NCI-H1105 (cell line): Measurements from ENCODE around the gene TBC1D2.

Experiments
- DNase-seq: peaks from one replicate; lab custom pipeline; 2025; lab: John Stamatoyannopoulos, UW

TBC1D2 gene

DNA sequence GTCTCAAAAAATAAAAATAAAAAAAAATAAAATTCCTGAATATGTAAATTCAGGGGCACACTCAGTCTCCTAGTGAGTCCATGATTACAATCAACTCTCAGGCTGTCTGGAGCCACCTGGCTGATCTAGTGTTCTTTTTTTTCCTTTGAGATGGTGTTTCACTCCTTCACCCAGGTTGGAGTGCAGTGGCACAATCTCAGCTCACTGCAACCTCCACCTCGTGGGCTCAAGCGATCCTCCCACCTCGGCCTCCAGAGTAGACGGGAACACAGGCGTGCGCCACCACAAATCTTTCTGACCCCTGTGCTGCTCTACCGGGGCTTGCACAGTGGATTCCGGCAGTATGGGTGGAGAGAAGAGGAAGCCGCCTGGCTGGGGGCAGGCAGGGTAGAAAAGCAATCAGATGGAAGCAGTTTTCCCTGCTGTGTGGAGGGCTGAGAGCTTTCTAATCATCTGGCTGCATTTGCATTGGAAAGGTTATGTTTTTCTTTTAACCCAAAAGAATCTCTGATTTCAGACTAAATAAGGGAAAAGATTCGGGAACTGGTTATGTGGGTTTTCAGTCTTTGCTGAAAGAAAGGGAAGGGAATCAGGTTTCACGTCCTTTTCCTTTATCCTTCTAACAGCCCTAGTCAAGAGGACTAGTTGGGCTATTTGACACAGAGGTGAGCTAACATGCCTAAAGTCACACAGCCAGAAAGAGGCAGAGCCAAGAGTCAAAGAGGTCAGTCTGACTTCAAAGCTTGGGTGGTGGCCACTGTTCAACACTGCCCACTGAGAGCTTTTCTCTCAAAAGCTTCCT is 36.7 kb downstream of the TBC1D2 start:
- DNase-seq = no peak

DNA sequence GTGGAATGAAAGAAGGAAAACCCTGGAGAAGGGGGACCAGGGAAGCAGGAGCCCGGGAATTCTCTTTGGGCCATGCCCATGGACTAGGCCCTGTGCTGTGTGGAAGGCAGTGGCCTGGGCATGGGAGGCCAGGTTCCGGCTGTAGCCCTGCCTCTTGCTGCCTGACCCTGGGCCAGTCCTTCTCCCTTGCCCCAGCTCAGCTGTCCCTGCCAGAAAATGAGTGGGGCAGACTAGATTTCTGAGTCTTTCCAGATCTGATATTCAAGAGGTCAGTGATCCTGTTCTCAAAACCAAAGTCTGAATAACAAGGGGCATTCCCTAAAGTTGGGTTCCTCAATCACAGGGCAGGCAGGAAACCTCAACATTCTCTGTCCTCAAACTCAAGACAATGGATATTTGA is 38.2 kb downstream of the TBC1D2 start:
- DNase-seq = no peak

DNA sequence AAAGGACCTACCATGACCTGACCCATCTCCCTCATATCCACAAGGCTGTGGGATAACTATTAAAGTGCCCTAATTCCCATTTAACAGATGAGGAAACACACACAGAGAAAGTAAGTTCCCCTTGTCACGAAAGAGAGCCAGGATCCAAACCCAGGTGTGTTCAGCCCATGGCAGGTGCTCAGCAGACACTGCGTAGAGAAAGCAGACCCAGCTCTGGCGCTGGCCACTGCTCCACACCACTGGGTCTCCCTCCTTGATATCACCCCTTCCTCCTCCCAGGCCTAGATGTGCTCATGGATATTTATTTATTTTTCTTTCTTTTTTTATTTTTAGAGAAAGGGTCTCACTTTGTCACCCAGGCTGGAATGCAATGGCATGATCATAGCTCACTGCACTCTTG is 39.1 kb downstream of the TBC1D2 start:
- DNase-seq = no peak

DNA sequence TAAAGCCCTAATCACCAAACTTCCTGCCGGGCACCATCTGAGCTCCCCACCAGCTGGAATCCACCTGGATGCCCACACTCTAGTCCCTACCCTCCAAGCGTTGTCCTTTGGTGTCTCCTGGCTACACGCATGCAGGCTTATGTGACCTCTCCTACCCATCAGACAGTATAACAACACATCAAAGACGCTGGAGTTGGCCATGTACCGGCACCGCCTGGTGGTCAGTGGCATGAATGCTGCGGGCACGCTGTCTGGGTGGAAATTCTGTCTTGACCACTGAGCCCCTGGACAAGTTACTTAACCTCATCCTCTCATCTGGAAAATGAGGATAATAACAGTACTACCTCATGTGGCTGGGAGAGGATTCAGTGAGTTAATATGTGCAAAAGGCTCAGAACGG is 39.6 kb downstream of the TBC1D2 start:
- DNase-seq = no peak

DNA sequence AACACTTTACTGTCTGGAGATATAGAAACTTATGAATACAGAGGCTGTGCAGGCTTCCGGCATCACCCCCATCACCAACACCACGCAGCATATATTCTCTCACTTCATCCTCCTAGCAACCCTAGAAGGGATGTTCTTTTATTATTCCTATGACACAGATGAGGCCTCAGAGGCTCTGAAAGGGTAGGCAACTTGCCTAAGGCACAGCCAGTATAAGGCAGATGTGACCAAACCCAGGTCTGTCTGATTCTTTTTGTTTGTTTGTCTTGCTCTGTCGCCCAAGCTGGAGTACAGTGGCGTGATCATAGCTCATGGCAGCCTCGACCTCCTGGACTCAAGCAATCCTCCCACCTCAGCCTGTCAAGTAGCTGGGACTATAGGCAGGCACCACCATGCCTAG is 40.2 kb downstream of the TBC1D2 start:
- no peak for DNase-seq

DNA sequence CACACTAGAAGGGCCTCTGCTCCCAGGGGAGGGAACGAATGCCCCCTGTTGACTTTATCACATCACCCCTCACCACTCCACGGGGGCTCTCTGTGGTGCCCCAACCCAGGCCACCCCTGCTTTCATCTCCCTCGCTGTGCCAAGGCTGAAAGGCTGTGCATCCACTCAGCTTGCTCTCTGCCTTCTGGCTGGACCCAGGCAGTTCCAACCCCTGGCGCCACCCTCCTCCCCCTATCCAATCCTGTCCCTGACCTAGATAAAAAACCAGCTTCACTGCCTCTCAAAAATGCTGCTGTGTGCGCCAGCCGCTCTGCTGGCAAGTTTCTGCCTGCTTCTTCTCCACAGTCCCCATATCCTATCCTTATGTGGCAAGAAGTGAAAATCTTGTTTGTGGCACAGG is 40.6 kb downstream of the TBC1D2 start:
- DNase-seq = no peak

DNA sequence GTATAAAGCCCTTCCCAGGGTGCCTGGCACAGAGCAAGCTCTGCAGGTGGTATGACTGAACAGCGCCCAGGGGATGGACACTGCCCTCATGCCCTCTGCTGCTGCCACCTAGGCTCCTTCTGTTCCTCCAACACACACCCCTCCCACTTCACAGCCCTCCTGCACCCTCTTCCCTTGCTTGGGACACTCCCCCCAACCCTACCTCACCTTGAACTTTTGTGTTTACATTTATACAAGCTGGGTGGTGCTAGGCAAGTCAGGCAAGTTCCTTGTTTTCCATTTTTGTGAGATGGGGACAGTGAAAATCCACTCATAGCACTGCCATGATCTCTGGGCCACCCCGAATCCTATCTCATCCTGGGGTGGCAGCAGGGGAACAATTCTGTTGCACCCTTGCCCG is 44.2 kb downstream of the TBC1D2 start:
- no peak for DNase-seq

DNA sequence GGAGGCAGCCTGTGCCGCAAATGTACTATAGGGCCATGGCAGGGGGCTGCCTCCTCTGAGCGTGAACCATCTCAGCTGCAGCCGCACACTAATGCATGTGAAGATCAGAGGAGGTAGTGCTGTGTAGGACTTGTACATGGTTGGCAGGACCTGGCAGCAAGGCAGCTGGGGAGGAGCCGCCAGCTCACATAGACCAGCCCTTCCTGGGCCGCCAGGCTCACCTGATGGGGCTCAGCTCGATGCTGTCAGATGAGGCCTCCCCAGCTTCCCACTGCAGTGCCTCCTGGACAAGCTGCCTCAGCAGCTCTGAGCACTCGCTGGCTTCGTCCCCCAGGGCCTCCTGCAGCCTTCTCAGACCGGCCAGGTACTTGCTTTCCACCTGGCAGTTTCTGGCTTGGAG is 45.0 kb downstream of the TBC1D2 start:
- DNase-seq = no peak

DNA sequence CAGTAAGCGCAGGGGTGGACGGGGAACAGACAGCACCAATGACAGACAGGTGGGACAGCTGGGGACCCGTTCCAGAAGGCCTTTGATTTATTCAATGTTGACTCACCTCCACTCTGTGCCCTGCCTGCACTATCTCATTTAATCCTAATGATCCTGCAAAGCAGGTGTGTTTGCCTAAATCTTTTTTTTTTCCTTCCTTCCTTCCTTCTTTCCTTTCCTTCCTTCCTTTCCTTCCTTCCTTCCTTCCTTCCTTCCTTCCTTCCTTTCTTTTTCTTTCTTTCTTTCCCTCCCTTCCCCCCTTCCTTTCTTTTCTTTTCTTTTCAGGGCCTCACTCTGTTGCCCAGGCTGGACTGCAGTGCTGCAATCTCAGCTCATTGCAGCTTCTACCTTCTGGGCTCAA is 45.9 kb downstream of the TBC1D2 start:
- no peak for DNase-seq

DNA sequence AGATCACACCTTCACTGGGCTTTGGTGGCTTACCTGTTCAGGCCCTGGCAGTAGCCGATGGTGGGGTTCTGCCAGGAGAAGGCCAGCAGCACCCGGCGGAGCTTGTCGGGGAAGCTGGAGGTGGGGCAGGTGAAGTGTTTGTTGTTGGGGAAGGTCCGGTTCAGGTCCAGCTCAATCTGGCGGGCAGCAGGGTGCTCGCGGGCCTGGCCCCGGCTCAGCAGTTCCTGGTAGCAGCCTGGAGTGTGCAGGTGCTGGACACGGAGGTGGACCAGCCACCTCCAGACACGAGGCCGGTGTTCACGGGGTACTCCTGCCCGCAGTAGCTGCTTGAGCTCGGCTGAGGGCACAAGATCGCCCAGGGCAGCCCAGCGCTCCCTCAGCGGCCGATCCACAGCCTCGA is 46.8 kb downstream of the TBC1D2 start:
- DNase-seq = no peak

DNA sequence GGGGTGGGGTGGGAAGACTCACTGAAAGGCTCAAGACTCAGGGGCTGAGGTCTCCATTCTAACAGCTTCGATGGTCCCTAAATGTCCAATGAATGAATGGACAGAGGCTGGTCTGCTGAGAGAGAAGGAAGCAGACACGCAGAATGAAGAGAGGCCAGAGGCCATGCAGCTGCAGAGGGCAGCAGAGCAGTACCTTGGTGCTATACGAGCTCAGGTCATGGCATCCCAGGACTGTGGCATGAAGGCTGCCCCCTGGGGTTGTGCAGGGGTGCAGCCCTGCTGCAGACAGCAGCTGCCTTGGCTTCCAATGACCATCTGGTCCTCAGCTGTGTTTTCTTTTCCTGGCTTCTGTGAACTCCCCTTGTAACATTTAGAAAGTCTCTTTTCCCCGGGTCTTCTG is 47.8 kb downstream of the TBC1D2 start:
- DNase-seq = no peak

DNA sequence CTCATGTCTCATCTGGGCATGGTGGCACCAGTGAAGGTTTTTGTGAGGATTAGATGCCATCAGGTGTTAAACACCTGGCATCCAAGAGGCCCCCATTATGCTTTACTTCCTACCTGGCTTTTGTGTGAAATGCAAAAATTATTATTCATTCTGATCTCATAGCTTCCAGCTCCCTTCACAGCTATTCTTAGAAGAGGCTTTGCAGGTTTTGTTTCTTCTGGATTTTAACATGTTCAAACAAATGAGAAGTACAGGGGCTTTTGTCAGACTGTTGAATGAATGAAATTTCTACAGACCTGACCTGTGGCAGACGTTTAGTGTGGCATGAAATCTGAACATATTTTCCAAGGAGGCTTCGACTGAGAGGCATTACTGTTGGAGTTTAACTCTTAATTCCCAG is 48.7 kb downstream of the TBC1D2 start:
- no peak for DNase-seq

DNA sequence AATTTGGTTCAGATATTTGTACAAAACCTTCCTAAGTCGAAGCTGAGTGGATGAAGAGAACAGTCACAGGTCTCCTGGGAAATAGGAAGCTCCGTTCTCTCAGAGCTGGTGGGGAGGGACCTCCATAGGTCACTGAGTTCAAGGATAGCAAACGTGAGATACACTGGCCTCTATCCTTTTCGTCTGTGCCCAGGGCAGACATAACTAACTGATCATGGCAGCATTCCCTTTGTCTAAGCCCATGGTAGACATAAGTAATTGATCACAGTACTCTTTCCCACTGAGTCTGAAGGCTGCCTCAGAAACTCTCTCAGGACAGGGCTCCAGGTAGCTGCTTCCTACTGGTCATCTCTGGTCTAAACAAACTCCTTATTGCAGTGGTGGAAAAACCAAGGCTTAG is 50.8 kb downstream of the TBC1D2 start:
- no peak for DNase-seq

DNA sequence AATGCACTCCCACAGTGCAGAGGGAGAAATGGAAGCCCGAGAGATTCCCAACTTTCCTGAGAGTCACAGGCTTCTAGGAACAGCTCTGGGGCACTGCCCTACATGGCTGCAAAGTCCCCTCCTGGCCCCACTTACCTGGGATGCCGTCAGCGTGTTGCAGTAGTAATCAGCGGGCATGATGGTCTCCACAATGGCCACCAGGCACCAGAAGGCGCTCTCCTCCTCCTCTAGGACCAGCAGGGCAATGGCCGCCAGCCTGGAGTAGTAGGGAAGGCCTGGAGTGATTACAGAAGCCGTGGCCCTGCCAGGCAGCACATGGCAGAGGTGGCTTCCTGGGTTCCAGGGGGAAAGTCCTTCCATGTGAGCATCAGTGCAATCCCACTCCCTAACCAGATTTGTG is 52.3 kb downstream of the TBC1D2 start:
- DNase-seq = no peak

DNA sequence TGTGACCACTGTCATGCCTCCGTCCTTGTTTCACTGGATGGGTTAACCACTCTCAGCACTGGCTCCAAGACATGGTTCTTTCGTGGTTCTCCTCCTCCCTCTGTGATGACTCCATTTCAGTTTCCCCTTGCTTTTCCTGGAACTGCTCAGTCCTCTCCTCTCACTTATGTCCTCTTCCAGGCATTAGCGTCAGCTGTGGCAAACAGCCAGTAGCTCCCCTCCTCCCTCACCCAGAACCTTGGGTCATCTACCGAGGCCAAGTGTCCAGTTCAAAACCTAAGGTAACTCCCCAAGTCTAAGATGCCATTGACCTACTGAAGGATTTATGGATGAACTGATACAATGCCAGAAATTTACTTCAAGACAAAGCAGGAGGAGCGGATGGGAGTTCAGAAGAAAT is 53.2 kb downstream of the TBC1D2 start:
- no peak for DNase-seq

DNA sequence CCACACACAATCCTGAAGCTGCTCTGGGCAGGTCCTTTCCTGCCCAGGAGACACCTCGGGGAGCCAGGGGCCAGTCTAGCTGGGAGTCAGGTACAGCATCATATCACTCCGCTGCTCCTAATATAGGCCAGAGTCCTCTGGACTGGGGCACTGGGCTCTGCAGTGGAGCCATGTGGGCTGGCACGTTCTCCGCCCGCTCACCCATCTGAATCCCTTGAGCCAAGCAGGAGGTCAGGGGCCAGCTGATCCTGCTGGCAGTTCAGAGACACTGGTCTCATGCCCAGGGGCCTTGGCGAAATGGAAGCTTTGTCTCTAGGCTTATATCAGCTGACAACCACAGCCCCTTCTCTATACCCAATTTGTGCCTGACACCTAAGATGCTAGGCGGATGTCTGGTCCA is 53.7 kb downstream of the TBC1D2 start:
- no peak for DNase-seq

DNA sequence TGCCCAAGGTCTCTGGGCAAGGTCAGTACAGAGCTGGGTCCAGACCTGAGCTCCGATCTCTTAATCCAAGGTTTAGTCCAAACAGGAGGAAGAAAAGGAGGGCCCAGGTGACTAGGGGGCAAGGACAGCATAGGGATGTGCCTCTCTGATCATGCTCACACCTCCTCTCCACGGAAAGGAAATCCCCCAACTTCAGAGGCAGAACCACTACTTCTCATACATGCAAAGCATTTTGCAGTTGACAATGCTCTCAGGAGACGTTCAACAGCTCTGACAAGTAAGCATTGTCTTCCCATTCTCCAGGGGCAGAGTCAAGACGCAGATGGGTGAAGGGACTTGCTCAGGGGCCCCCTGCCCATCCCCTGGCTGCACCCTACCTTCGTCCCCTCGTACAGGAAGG is 54.3 kb downstream of the TBC1D2 start:
- no peak for DNase-seq

DNA sequence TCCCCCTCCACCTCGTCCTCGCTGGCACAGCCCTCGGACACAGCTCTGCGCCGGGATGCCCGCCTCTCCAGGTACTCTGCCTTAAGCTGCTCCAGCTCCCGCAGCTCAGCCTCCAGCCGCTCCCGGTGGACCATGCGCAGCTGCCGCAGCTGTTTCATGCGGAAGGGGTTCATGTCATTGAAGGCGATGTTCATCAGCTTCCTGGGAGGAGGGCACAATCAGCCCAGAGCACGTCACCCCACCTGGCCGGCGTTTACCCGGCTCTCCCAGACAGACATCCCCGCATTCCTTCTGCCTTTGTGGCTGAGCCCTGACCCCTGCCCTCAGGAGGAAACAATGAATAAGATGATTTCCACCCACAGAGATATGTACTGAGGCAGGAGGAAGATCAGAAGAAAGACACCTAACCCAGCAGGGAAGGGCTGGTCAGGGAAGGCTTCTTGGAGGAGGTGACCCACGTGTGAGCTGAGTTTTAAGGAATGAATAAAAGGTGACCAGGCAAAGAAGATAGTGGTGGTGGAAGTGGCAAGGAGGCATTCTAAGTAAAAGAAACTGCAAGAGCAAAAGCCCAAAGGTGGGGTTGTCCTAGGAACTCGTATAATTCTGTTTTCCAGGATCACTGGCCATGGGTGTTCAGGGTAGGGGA is 55.9 kb downstream of the TBC1D2 start:
- no peak for DNase-seq

DNA sequence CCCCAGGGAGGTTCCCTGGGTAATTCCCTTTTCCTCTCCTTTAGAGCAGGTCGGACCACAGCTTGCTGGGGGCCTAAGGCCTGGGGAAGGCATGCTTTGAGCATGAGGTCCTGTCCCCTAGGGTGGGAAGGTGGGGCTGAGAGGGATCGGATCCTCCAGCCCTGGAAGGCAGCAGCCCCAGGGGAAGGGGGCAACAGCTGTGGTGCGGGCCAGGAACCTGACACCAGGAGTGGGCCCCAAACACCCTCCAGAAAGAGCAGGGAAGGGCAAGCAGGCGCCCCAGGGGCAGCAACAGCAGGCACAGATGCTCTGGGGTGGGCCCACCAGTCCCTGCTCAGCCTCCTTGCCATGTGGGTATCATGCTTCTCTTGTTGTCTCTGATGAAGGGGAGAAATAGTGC is 59.8 kb downstream of the TBC1D2 start:
- DNase-seq = no peak

DNA sequence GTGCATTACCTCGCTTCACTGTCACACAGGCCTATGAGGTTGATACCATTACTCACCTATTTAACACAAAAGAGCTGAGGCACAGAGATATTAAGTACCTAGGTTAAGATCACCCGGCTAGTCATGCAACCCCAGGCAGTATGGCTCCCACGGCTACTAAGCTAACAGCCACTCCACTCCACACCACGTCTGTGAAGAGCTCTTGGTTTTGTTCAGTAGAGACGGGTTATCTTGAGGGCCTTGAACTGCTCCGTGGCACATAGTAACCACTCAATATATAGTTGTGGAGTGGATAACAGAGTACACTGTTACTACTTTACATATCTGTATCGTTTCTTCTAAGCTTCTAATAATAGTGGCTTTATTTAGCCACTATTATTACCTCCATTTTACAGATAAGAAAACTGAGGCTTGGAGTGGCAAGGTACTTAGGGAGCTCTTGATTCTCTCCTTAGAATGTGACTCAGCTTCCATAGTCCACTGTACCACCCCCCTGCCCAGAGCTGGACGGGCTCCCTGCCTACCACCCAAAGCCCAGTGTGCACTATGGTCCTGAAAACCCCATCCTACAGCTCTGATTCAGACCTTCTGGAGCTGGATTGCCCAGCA is 62.0 kb downstream of the TBC1D2 start:
- DNase-seq = no peak

DNA sequence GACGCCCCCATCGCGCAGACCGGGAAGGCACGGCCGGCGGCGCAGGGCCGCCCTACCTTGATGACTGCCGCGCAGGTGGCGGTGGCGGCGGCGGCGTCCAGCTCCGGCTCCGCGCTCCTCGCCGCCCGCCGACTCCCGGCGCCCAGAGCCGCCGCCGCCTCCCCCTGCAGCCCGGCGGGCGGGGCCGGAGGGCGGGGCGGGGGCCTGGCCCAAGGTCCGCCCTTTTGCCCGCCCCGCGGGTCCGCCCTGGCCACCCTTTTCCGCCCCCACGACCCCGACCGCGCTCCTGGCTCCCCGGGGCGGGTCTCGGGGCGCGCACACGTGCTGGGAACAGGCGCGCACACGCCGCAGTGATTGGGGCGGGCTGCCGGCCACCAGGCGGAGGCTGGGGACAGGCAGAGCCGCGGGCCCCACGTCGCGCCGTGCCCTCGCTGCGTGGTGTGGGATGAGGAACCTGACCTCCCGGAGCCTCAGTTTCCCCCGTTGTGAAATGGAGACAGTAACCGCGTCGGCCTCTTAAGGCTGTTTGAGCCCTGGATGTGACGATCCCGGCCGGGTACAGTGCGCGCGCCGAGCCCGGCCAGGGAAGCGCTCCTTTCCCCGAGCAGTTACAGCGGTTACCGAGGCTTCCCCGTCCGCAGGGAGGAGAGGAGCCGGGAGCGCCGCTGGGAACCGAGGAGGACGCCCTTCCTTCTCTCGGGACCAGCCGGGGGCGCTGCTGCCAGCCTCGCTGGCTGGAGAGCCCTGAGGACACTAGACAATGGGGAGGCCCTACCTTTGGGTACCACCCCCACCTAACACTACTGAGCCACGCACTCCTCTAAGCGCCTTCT is 62.7 kb downstream of the TBC1D2 start, which contains the start of gene CORO2A:
TSS of gene CORO2A (minus strand) at position 135 of the 833 bp plus-strand sequence. CDS start 34,977 bp downstream, outside the sequence.
- DNase-seq = peak; percentile 84
